Measurements from ENCODE around the gene P2RY12. TPM values are rescaled to one million over a fixed set of nuclear protein-coding genes. Genes with fewer than 3 reads are reported as not detected.
"Not testable (repeated sequence)": the region's sequence is repeated elsewhere in the genome, so short reads cannot be mapped to it uniquely, and the experiment has no call there.

The P2RY12 gene
- total and polyA plus RNA-seq, 2 experiments from 2014 or later: 0.22 TPM; not detected in 1

GRCh38 chr3:151393941-151394340, 9.4 kb upstream of the P2RY12 start:
- no peaks in the 10 kb centered on the region for H3K27me3 ChIP-seq
- TF ChIP-seq CTCF (IDR thresholded peaks at IDR 0.05; ENCODE audit: low read depth, low read length): no peak
- no peaks in the 10 kb centered on the region for H3K36me3 ChIP-seq
- H3K27ac ChIP-seq: no peak overlapping the region
- no peaks in the 10 kb centered on the region for H3K9me3 ChIP-seq (ENCODE audit: low read depth)
- H3K4me1 ChIP-seq (ENCODE audit: low read depth): no peaks in the 10 kb centered on the region
- H3K4me3 ChIP-seq: no peak overlapping the region
- DNase-seq (ENCODE audit: low read depth in 1 of 2, low spot score in 1 of 2): no peak

DNA sequence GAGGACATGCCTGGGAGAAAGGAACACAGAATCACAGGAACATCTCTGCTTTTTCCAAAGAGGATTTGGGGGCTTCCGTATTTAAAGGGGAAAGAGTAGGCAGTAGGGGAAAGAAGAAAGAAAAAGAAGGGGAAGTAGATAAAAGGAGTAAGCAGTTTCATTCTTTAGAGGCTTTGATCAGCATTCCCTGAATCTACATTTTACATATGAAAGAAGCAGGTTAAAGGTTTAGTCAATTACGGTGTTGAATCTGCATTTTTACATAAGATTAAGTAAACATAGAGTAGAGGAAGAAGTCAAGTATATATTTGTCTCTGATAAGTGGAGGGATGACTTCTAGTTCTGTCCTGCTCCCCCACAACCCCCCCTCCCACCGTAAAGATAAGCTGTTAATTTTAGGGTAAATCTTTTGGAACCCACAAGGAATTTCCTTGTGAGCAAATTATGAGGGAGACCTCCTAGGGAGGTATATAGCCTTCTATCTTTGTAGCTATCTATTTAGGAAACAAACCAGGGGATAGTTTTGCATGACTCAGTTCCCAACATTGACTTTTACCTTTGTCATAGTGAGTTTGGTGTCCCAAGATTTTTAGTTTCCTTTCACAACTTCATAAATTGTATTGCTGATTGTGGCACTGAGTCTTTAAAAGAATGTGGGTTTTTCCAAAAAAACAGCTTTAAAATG, 8.7 kb upstream of the P2RY12 start:
- H3K27me3 ChIP-seq: no peaks in the 10 kb centered on the region
- H3K4me3 ChIP-seq: no peak overlapping the region
- no peaks in the 10 kb centered on the region for H3K36me3 ChIP-seq
- no peak for TF ChIP-seq CTCF (IDR thresholded peaks at IDR 0.05; ENCODE audit: low read depth, low read length)
- DNase-seq (ENCODE audit: low read depth in 1 of 2, low spot score in 1 of 2): no peak
- H3K27ac ChIP-seq: no peak overlapping the region
- no peaks in the 10 kb centered on the region for H3K9me3 ChIP-seq (ENCODE audit: low read depth)
- no peaks in the 10 kb centered on the region for H3K4me1 ChIP-seq (ENCODE audit: low read depth)

DNA sequence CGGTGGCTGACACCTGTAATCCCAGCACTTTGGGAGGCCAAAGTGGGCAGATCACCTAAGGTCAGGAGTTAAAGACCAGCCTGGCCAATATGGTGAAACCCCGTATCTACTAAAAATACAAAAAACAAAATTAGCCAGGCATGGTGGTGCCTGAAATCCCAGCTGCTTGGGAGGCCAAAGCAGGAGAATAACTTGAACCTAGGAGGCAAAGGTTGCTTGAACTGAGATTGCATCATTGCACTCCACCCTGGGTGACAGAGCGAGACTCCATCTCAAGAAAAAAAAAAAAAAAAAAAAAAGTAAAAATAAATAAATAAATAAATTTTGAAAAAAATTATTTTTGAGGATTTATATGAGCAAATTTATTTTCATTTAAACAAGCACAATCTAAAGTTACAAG, 7.6 kb upstream of the P2RY12 start:
- not testable (repeated sequence) for H3K27me3 ChIP-seq; H3K36me3 ChIP-seq; DNase-seq (ENCODE audit: low read depth in 1 of 2, low spot score in 1 of 2); H3K27ac ChIP-seq; H3K9me3 ChIP-seq (ENCODE audit: low read depth); H3K4me1 ChIP-seq (ENCODE audit: low read depth); H3K4me3 ChIP-seq

GRCh38 chr3:151391720-151392119, 7.2 kb upstream of the P2RY12 start:
- no peak for DNase-seq (ENCODE audit: low read depth in 1 of 2, low spot score in 1 of 2)
- no peaks in the 10 kb centered on the region for H3K4me1 ChIP-seq (ENCODE audit: low read depth)

DNA sequence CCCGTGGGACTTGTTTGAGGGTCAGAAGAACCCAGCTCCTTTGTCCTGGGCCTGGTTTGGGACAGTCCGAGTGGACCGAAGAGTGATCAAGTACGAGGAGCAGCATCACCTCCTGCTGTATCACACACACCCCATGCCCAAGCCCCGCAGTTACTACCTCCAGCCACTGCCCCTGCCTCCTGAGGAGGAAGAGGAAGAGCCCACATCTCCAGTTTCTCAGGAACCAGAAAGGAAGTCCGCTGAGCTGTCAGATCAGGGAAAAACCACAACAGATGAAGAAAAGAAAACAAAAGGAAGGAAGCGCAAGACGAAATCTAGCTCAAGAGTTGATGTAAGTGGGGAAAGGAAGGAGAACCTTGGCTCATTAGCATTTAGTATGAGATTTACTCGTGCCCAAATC, 3.3 kb upstream of the P2RY12 start:
- no peaks in the 10 kb centered on the region for H3K9me3 ChIP-seq (ENCODE audit: low read depth)
- no peaks in the 10 kb centered on the region for H3K27me3 ChIP-seq
- no peak for TF ChIP-seq CTCF (IDR thresholded peaks at IDR 0.05; ENCODE audit: low read depth, low read length)
- H3K4me1 ChIP-seq (ENCODE audit: low read depth): peaks cover 4% of the 10 kb centered on the region
- H3K36me3 ChIP-seq: no peaks in the 10 kb centered on the region
- no peak overlapping the region for H3K27ac ChIP-seq
- H3K4me3 ChIP-seq: no peak overlapping the region
- no peak for DNase-seq (ENCODE audit: low read depth in 1 of 2, low spot score in 1 of 2)

More at GRCh38 chr3:151391720-151392119, 7.2 kb upstream of the P2RY12 start:
- Histone ChIP-seq H3K9me3 (ENCODE audit: low read depth) (no peaks in the 10 kb centered on the region), H3K4me3 (no peak overlapping the region), H3K36me3 (no peaks in the 10 kb centered on the region), H3K27ac (no peak overlapping the region), H3K27me3 (no peaks in the 10 kb centered on the region)
- TF ChIP-seq CTCF (IDR thresholded peaks at IDR 0.05; ENCODE audit: low read depth, low read length): no peak

DNA sequence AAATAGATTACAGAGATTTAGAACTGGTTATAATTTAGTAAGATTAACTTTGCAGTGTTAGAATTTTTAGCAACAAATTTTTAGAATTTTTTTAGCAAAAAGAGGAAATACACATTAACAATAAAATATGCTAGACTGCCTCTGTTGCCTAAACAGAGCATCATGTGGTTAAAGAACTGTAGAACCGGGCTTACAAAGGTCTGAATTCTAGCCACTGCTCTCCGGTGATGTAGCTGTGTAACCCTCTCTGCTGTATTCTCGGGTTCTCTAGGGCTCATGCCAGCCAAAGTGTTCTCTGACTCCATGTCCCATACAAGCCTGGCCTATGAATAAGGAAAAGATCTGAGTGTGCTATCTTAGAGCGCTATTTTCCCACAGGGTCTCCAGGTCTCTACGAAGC, 2.9 kb upstream of the P2RY12 start:
- Histone ChIP-seq H3K4me3 (no peak overlapping the region), H3K27me3 (no peaks in the 10 kb centered on the region), H3K4me1 (ENCODE audit: low read depth) (peaks cover 5% of the 10 kb centered on the region), H3K36me3 (no peaks in the 10 kb centered on the region), H3K9me3 (ENCODE audit: low read depth) (no peaks in the 10 kb centered on the region), H3K27ac (no peak overlapping the region)
- no peak for DNase-seq (ENCODE audit: low read depth in 1 of 2, low spot score in 1 of 2)
- no peak for TF ChIP-seq CTCF (IDR thresholded peaks at IDR 0.05; ENCODE audit: low read depth, low read length)
